Cardiac fibroblast (primary cell): ENCODE data around the gene TCEAL1.
"Not testable (repeated sequence)": the region's sequence is repeated elsewhere in the genome, so short reads cannot be mapped to it uniquely, and the experiment has no call there.

Experiments used
- DNase-seq, 2 donors: peaks; one replicate each; pipeline versions ENCODE4 v3.0.0 to v3.0.0-alpha.2; 2010; ENCODE audit warnings: low read depth in 2 of 2
- H3K4me3 ChIP-seq, 2 donors: replicated peaks in 1 of 2; 1 replicate in 1 of 2; 2 replicates in 1 of 2; pipeline ENCODE4 v1.5.1; 2011; ENCODE audit warnings: low read depth in 2 of 2, low read length in 2 of 2, mild to moderate bottlenecking in 2 of 2, moderate library complexity in 1 of 2
- TF ChIP-seq, protein P1 (sequence below): IDR thresholded peaks from one replicate; pipeline ENCODE4 v1.5.1; 2011; ENCODE audit warnings: low read depth, mild to moderate bottlenecking, low read length, inconsistent platforms

The TCEAL1 gene

DNA sequence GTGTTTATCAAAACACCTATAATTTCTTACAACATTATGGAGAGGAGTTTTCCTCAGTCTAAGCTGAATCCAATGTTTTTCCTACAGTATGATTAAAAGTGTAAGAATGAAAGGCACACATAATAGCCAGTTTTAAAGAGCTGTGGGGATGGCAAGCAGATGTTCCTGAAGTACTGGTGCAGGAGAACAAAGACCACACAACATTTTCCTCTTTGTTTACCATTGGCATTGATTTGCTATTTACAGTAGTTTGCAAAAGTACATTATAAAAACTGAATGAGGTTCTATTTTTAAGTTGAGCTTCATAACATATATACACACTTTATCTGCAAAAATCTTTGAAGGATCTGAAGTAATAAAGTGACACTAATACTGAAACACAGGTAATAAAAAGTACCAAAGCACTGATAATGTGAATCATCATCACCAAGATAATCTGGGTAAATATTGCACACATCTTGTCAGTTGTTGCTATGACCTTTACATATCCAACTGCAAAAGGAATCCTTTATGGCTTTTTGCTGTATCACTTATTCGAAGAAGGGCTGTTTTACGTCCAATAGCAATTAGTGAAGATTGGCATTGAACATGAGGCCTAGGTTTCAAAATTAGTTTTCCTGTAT, 22.5 kb downstream of the TCEAL1 start:
- H3K4me3 ChIP-seq: no peak overlapping the region
- TF ChIP-seq, protein P1, sequence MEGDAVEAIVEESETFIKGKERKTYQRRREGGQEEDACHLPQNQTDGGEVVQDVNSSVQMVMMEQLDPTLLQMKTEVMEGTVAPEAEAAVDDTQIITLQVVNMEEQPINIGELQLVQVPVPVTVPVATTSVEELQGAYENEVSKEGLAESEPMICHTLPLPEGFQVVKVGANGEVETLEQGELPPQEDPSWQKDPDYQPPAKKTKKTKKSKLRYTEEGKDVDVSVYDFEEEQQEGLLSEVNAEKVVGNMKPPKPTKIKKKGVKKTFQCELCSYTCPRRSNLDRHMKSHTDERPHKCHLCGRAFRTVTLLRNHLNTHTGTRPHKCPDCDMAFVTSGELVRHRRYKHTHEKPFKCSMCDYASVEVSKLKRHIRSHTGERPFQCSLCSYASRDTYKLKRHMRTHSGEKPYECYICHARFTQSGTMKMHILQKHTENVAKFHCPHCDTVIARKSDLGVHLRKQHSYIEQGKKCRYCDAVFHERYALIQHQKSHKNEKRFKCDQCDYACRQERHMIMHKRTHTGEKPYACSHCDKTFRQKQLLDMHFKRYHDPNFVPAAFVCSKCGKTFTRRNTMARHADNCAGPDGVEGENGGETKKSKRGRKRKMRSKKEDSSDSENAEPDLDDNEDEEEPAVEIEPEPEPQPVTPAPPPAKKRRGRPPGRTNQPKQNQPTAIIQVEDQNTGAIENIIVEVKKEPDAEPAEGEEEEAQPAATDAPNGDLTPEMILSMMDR: no peak

DNA sequence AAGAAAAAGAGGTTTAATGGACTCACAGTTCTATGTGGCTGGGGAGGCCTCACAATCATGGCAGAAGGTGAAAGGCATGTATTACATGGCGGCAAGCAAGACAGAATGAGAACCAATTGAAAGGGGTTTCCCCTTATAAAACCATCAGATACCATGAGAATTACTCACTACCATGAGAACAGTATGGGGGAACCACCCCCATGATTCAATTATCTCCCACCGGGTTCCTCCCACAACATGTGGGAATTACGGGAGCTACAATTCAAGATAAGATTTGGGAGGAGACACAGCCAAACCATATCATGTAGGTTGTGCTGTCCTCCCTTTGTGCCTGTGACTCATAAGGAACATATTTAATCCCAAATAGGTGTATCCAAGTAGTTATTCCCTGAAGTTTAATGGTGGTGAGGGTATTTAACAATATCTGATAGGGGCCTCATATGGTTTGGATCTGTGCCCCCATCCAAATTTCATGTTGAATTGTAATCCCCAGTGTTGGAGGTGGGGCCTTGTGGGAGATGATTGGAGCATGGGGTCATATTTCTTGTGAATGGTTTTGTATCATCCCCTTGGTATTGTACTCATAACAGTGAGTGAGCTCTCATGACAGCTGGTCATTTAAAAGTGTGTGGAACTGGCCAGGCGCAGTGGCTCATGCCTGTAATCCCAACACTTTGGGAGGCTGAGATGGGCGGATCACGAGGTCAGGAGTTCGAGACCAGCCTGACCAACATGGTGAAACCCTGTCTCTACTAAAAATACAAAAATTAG, 26.6 kb downstream of the TCEAL1 start:
- peak in 1 of 2 donors; percentile 49 for DNase-seq
- H3K4me3 ChIP-seq: not testable (repeated sequence)

More for the DNA sequence above, 22.5 kb downstream of the TCEAL1 start:
- DNase-seq: no peak

DNA sequence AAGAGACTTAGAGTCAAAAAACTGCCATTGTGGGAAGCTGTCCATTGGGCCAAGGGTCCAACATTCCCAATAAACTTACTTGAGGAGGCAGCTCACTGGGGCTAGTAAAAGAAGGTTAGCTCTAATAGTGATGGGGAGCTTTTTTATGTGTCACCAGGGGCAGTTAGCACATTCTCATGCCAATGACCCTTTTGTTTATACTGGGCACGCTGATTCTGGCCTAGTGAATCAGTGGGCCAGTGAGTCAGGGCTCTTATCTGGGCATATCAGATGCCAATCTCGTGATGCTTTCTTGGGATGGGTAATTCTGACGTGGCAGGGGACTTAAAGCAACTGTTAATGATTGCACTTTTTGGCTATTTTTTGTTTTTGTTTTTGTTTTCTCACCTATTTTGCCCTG, 27.8 kb downstream of the TCEAL1 start:
- peak in 1 of 2 donors; percentile 73 for DNase-seq
- TF ChIP-seq, protein P1: no peak
- H3K4me3 ChIP-seq: no peak overlapping the region

DNA sequence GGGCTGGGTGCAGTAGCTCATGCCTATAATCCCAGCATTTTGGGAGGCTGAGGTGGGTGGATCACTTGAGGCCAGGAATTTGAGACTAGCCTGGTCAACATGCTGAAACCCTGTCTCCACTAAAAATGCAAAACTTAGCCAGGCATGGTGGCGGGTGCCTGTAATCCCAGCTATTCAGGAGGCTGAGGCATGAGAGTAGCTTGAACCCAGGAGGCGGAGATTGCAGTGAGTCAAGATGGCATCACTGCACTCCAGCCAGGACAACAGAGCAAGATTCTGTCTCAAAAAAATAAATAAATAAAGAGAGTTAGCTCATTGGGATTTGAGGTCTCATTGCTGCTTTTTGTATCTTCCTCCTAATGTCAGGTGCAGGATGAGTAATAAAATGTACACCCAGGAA, 28.3 kb downstream of the TCEAL1 start:
- not testable (repeated sequence) for DNase-seq, H3K4me3 ChIP-seq

DNA sequence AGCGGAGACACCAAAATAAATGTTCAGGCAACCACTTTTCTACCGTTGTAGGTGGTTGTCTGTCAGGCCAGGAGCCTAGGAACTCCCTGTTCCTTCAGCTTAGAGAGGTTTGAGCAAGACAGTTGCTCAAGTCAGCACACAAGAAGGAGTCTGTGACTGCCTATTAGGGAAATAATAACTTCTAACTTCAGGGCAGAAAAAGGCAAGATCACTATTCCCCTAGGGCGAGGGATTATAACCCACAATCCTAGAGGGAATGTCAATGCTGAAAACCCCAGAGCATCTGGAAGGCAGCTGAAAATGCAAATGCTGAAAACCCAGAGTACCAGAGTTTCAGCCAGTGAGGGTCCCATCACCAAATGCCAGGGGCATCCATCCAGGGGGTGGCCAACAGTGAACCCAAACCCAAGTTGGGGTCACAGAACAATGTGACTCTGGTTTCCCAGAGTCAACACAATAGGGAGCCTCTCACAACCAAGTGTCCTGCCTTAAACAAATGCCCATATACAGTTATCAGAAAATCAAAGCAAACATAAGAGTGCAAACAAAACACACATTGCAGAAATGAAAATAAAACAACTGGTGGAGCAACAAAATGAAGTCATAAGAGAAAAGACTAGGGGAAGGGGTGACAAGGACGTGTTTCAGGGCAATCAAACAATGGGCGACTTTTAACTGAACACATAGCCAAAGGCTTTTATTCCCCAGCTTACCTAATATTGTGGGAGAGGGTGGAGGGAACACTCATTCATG, 30.1 kb downstream of the TCEAL1 start:
- TF ChIP-seq, protein P1: no peak
- no peak overlapping the region for H3K4me3 ChIP-seq
- DNase-seq: no peak

DNA sequence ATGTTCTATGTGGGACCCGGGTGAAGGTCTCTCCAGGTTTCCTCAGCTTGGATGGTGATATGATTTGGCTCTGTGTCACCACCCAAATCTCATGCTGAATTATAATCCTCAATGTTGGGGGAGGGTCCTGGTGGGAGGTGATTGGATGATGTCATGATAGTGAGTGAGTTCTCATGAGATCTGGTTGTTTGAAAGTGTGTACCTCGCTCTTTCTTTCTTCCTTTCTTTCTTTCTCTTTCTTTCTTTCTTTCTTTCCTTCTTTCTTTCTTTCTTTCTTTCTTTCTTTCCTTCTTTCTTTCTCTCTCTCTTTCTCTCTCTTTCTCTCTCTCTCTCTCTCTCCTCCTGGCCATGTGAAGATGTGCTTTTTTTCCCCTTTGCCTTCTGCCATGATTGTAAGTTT, 30.7 kb downstream of the TCEAL1 start:
- not testable (repeated sequence) for H3K4me3 ChIP-seq, DNase-seq

DNA sequence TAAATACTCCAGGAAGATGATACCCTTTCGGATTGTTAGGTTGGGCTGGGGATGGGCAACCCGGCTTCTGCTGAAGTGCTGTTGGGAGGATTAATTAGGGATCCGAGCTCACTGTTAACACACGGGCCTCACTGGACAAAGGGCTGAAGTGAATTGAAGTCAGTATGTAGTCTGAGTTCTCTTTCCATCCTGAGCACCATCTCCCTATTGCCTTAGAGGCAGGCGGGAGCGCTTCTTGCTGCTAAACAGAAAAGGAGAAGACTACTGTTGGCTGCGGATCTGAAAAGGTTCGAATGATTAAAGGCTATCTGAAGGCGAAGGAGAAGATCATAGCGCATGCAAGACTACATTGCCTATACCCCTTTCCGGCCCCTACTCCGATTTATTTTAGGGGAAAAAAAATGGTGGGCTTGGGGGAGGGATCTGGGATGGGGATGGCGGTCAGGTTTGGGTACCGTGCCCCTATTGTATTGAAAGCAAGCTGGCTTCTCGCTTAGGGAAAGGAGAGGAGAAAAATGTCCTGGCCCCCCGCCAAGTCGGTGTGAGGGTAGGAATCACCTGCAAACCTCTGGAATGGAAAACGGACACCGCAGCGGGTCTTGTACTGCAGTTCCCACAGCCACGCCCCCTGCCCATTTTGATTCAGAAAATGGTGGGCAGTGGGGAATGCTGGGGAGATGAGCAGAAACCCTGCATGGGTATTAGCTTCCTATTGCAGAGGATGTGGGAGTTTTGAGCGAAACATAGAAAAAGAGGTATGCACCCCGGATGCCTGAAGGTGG, 35.4 kb downstream of the TCEAL1 start:
- no peak overlapping the region for H3K4me3 ChIP-seq
- DNase-seq: no peak
- TF ChIP-seq, protein P1: no peak
